ENCODE data around the gene FBXW7.
A peak's percentile ranks its signal among the peaks of the same experiment; 100 is the strongest.

FBXW7 gene

DNA sequence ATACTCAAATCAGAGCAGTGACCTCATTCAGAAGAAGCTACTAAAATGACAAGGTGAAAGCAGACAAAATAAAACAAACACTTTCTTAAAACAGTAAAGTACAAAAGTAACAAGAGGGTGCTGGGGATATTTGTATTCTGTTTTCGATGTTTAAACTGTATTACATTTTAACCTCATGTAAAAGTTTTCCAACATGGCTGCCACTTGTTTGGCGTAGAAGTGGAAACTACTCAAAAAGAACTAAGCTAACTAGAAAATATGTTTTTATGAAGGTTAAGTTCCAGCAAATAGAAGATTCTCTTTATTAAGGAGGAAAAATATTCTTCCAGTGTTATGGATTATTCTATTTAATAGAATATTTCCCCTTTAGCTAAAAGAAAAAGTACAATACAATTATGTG lies 155.0 kb downstream of the FBXW7 start:
- TF ChIP-seq TCF12 (IDR thresholded peaks at IDR 0.05; ENCODE audit: low read depth) (no peak), FOXM1 (IDR thresholded peaks at IDR 0.05; ENCODE audit: borderline replicate concordance, low read depth) (no peak), RAD21 (IDR thresholded peaks at IDR 0.05; ENCODE audit: low read depth) (no peak), TAF1 (IDR thresholded peaks at IDR 0.05; ENCODE audit: low read depth) (no peak), NFIC (IDR thresholded peaks at IDR 0.05) (no peak)
- TF ChIP-seq, protein P1, sequence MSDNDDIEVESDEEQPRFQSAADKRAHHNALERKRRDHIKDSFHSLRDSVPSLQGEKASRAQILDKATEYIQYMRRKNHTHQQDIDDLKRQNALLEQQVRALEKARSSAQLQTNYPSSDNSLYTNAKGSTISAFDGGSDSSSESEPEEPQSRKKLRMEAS (IDR thresholded peaks at IDR 0.05) = no peak

DNA sequence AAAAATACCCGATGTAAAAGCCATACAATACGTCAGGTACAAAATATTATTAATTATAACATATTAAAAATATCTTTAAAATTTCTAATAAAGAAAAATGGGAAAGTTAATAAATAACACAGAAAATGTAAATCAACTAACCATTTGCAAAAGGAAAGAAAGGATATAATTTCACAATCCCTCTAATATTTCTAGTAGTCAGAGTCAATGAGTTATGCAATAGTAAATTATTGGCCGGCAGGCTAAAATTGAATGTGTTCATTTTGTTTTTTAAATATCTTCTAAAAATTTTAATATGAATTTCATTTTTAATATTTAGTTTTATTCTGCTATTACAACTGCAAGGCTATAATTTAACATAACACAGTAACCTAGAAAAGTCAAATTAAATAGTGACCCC lies 155.7 kb downstream of the FBXW7 start:
- TF ChIP-seq, protein P2, sequence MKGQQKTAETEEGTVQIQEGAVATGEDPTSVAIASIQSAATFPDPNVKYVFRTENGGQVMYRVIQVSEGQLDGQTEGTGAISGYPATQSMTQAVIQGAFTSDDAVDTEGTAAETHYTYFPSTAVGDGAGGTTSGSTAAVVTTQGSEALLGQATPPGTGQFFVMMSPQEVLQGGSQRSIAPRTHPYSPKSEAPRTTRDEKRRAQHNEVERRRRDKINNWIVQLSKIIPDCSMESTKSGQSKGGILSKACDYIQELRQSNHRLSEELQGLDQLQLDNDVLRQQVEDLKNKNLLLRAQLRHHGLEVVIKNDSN (IDR thresholded peaks at IDR 0.05) = no peak
- TF ChIP-seq, protein P1 (IDR thresholded peaks at IDR 0.05) = no peak
- no peak for TF ChIP-seq NFIC (IDR thresholded peaks at IDR 0.05)
- no peak for TF ChIP-seq RAD21 (IDR thresholded peaks at IDR 0.05; ENCODE audit: low read depth)
- TF ChIP-seq EGR1 (IDR thresholded peaks at IDR 0.05) = no peak
- no peak for TF ChIP-seq EP300 (IDR thresholded peaks at IDR 0.05; ENCODE audit: borderline replicate concordance)
- TF ChIP-seq TAF1 (IDR thresholded peaks at IDR 0.05; ENCODE audit: low read depth) = no peak
- TF ChIP-seq CEBPB (IDR thresholded peaks at IDR 0.05) = no peak
- no peak for TF ChIP-seq ZBTB7A (IDR thresholded peaks at IDR 0.05; ENCODE audit: low read depth)

DNA sequence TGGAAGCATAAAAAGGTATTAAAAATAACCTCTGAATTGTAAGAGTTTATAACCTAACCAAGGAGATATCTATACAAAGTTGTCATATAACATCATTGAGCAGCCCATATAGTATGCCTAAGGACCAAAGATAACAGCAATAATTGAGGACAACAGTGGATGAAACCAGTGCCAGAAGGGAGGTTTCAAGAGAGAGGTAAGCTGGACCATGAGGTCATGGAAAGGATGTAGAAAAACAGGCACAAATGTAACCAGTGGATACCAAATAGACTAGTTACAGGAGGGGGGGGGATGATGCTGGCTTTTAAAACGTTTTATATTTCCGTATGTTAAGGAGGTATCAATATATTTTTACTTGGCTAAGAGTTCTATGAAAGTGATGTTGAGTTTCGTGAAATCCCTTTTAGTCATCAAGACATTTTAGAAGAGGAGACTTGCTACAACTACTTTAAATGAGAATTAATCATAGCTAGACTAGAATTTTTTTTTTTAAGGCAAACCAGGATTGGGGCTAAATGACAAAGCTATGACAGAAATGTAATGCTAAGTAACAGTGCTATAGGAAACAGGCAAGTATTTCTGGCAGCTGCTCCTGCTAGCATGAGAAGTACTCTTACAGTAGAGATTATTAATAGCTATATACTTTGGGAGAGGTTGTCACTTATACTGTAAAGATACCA lies 161.1 kb downstream of the FBXW7 start:
- no peak for TF ChIP-seq TAF1 (IDR thresholded peaks at IDR 0.05; ENCODE audit: low read depth)
- TF ChIP-seq TCF12 (IDR thresholded peaks at IDR 0.05; ENCODE audit: low read depth) = no peak
- no peak for TF ChIP-seq NFIC (IDR thresholded peaks at IDR 0.05)
- TF ChIP-seq EP300 (IDR thresholded peaks at IDR 0.05; ENCODE audit: borderline replicate concordance) = no peak
- TF ChIP-seq ZBTB7A (IDR thresholded peaks at IDR 0.05; ENCODE audit: low read depth) = no peak
- TF ChIP-seq CREB1 (IDR thresholded peaks at IDR 0.05; ENCODE audit: low read depth) = no peak
- no peak for TF ChIP-seq TEAD4 (IDR thresholded peaks at IDR 0.05)

DNA sequence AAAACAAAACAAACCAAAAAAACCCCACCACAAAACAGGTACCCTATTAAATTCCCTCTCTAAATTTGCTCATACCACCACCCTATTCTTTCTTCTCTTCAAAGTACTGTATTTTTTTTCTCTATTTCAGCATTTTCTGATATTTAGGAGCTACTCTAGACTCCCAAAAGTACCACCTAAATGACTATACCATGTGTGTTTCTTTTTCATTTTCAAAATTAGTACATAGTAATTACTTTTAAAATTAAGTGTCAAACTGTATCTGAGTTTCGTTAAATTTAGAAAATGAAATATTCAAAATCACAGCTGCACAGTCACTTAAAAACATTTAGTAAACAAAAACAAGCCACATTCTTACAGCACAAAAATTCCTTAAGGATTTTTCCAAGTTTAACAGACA lies 161.7 kb downstream of the FBXW7 start:
- TF ChIP-seq, protein P2 (IDR thresholded peaks at IDR 0.05) = no peak
- no peak for TF ChIP-seq TCF12 (IDR thresholded peaks at IDR 0.05; ENCODE audit: low read depth)
- TF ChIP-seq TEAD4 (IDR thresholded peaks at IDR 0.05) = no peak
- no peak for TF ChIP-seq YY1 (IDR thresholded peaks at IDR 0.05; ENCODE audit: low read depth)
- TF ChIP-seq EGR1 (IDR thresholded peaks at IDR 0.05) = no peak
- no peak for TF ChIP-seq NFIC (IDR thresholded peaks at IDR 0.05)
- TF ChIP-seq, protein P1 (IDR thresholded peaks at IDR 0.05) = no peak
- TF ChIP-seq, protein P3, sequence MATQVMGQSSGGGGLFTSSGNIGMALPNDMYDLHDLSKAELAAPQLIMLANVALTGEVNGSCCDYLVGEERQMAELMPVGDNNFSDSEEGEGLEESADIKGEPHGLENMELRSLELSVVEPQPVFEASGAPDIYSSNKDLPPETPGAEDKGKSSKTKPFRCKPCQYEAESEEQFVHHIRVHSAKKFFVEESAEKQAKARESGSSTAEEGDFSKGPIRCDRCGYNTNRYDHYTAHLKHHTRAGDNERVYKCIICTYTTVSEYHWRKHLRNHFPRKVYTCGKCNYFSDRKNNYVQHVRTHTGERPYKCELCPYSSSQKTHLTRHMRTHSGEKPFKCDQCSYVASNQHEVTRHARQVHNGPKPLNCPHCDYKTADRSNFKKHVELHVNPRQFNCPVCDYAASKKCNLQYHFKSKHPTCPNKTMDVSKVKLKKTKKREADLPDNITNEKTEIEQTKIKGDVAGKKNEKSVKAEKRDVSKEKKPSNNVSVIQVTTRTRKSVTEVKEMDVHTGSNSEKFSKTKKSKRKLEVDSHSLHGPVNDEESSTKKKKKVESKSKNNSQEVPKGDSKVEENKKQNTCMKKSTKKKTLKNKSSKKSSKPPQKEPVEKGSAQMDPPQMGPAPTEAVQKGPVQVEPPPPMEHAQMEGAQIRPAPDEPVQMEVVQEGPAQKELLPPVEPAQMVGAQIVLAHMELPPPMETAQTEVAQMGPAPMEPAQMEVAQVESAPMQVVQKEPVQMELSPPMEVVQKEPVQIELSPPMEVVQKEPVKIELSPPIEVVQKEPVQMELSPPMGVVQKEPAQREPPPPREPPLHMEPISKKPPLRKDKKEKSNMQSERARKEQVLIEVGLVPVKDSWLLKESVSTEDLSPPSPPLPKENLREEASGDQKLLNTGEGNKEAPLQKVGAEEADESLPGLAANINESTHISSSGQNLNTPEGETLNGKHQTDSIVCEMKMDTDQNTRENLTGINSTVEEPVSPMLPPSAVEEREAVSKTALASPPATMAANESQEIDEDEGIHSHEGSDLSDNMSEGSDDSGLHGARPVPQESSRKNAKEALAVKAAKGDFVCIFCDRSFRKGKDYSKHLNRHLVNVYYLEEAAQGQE (IDR thresholded peaks at IDR 0.05; ENCODE audit: low read depth) = no peak
- TF ChIP-seq FOXM1 (IDR thresholded peaks at IDR 0.05; ENCODE audit: borderline replicate concordance, low read depth) = no peak

DNA sequence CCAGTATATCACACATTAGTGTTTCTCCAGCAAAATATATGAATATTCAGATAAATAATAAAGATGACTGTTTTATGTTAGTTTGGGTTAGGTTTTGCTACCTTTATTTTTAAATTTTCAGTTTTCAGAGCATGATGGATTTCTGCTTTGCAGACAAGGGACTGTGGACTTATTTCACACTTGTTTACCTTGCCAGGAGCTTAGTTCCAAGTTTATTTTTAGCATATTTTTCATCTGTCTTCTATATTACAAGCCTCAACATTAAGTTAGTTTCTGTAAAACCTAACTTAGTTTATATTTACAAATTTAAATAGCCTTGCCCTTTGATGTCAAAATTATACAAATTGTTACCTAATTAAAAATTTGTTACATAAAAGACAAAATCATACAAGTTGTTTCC lies 163.4 kb downstream of the FBXW7 start:
- TF ChIP-seq EGR1 (IDR thresholded peaks at IDR 0.05) = no peak
- TF ChIP-seq CREB1 (IDR thresholded peaks at IDR 0.05; ENCODE audit: low read depth) = no peak

DNA sequence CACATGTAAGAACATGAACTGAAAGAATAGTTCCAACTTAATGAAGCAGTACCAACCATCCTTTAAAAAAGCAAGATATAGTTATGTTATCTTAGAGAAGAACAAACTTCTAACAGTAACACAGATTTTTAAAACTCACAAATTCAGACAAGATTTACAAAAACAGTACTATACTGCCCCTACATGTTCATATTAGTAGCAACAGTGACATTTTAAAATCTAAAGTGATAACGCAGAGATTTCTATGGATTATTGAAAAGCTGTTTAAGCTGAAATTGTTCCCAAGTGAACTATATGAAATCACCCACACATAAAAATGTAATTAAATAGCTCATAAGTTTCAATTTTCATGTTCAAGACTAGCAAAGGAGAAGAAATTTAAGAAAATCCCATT lies 166.0 kb downstream of the FBXW7 start:
- TF ChIP-seq TEAD4 (IDR thresholded peaks at IDR 0.05) (no peak), RAD21 (IDR thresholded peaks at IDR 0.05; ENCODE audit: low read depth) (peak; percentile 11; the same call in 1 of the 2 replicates), EP300 (IDR thresholded peaks at IDR 0.05; ENCODE audit: borderline replicate concordance) (no peak)

DNA sequence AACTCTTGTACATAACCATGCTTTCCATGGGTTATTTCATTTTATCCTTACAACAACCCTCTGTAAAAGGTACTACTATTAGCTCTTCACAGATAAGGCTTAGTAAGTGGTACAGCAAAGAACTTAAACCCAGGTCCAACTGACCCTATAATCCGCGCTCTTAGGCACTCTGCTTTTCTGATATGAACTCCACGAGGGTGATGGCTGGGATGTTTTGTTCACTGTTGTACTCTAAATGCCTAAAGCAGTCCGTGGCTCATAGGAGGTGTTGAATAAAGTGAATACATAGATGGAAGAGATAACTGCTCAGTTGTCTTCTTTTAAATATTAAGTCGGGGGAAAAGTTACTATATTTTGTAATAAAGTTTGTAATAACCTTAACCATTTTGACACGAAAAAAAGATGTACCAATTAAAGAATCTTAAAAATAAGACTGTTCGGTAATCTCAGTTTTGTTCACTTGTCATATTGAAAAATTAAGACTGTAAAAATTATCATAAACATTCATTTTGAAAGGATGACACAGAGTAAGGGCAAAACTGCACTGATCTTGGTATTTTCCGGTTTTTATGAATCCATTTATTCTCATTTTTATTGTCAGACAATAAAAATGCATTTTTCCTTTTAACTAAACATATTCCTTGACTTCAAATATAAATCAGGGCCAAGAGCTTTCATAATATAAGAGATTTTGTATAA lies 166.5 kb downstream of the FBXW7 start:
- TF ChIP-seq, protein P2 (IDR thresholded peaks at IDR 0.05) = no peak
- TF ChIP-seq RAD21 (IDR thresholded peaks at IDR 0.05; ENCODE audit: low read depth) (no peak), CEBPB (IDR thresholded peaks at IDR 0.05) (no peak), EP300 (IDR thresholded peaks at IDR 0.05; ENCODE audit: borderline replicate concordance) (no peak), TCF12 (IDR thresholded peaks at IDR 0.05; ENCODE audit: low read depth) (no peak), TAF1 (IDR thresholded peaks at IDR 0.05; ENCODE audit: low read depth) (no peak), TEAD4 (IDR thresholded peaks at IDR 0.05) (no peak), YY1 (IDR thresholded peaks at IDR 0.05; ENCODE audit: low read depth) (no peak), FOXM1 (IDR thresholded peaks at IDR 0.05; ENCODE audit: borderline replicate concordance, low read depth) (no peak), ZBTB7A (IDR thresholded peaks at IDR 0.05; ENCODE audit: low read depth) (no peak), CREB1 (IDR thresholded peaks at IDR 0.05; ENCODE audit: low read depth) (no peak), EGR1 (IDR thresholded peaks at IDR 0.05) (no peak)
- TF ChIP-seq, protein P3 (IDR thresholded peaks at IDR 0.05; ENCODE audit: low read depth) = no peak
- TF ChIP-seq, protein P1 (IDR thresholded peaks at IDR 0.05) = no peak
